Common myeloid progenitor, CD34-positive (primary cell): ENCODE results near the gene ZCCHC7.
"Not testable (repeated sequence)": the region's sequence is repeated elsewhere in the genome, so short reads cannot be mapped to it uniquely, and the experiment has no call there.

ENCODE experiments used
- CTCF ChIA-PET: fragments of 350-600 bp; sonication (Branson Sonifier 250); formaldehyde crosslinking; loops from one replicate; lab custom pipeline; 2021; ENCODE audit warnings: antibody characterized with exemption; lab: Charles Lee
- POLR2A ChIA-PET: fragments of 350-600 bp; sonication (Branson Sonifier 250); formaldehyde crosslinking; loops from one replicate; lab custom pipeline; 2021; ENCODE audit warnings: antibody characterized with exemption; lab: Charles Lee
- DNase-seq, 3 donors: peaks; one replicate each; pipeline versions ENCODE4 v3.0.0 to v3.0.0-alpha.2; 2013
- H3K27ac ChIP-seq, 2 experiments: 1 replicate in 1 of 2; 2 replicates in 1 of 2; pipeline ENCODE4 v1.7.0; 2013; ENCODE audit warnings: inconsistent platforms in 2 of 2, low read length in 2 of 2, mild to moderate bottlenecking in 2 of 2, low read depth in 1 of 2, moderate library complexity in 1 of 2; ENCODE audit not compliant: severe bottlenecking in 2 of 2, insufficient read depth in 1 of 2, poor library complexity in 1 of 2
- H3K27me3 ChIP-seq, 5 experiments: replicated peaks in 2 of 5; 1 replicate in 3 of 5; 2 replicates in 2 of 5; pipeline versions ENCODE4 v1.6.1 to v1.7.0; 2013; ENCODE audit warnings: low read length in 4 of 5, mild to moderate bottlenecking in 2 of 5, moderate library complexity in 2 of 5, inconsistent platforms in 1 of 5; ENCODE audit not compliant: insufficient read depth in 5 of 5, control insufficient read depth in 4 of 5
- H3K36me3 ChIP-seq, 4 experiments: 1 replicate in 2 of 4; 2 replicates in 2 of 4; pipeline versions ENCODE4 v1.6.1 to v1.7.0; 2013; ENCODE audit warnings: low read length in 3 of 4, control low read depth in 1 of 4, mild to moderate bottlenecking in 1 of 4; ENCODE audit not compliant: control insufficient read depth in 4 of 4, insufficient read depth in 4 of 4
- H3K4me1 ChIP-seq, 4 experiments: 1 replicate in 3 of 4; 2 replicates in 1 of 4; pipeline versions ENCODE4 v1.6.1 to v1.7.1; 2013; ENCODE audit warnings: low read length in 3 of 4, mild to moderate bottlenecking in 3 of 4, control low read depth in 1 of 4, inconsistent platforms in 1 of 4, moderate library complexity in 1 of 4; ENCODE audit not compliant: control insufficient read depth in 4 of 4, insufficient read depth in 4 of 4; ENCODE audit errors: control extremely low read depth in 1 of 4
- H3K4me3 ChIP-seq, 7 experiments: 1 replicate in 4 of 7; 2 replicates in 3 of 7; pipeline versions ENCODE4 v1.5.1 to v1.7.0; 2013; ENCODE audit warnings: mild to moderate bottlenecking in 7 of 7, low read length in 6 of 7, moderate library complexity in 6 of 7, inconsistent platforms in 2 of 7, low read depth in 2 of 7, control low read depth in 1 of 7; ENCODE audit not compliant: insufficient read depth in 4 of 7, control insufficient read depth in 1 of 7; ENCODE audit errors: extremely low read depth in 1 of 7
- H3K9me3 ChIP-seq, 5 experiments: 1 replicate in 4 of 5; 2 replicates in 1 of 5; pipeline versions ENCODE4 v1.6.1 to v1.7.1; 2013; ENCODE audit warnings: low read length in 4 of 5, mild to moderate bottlenecking in 2 of 5, inconsistent platforms in 1 of 5, low read depth in 1 of 5, moderate library complexity in 1 of 5; ENCODE audit not compliant: control insufficient read depth in 4 of 5, insufficient read depth in 2 of 5; ENCODE audit errors: control extremely low read depth in 1 of 5
- WGBS: methylation state at CpG from one replicate; pipeline ENCODE4 v1.1.5; 2013; ENCODE audit not compliant: insufficient coverage; 5-methylcytosine and 5-hydroxymethylcytosine counted together

Gene ZCCHC7

GRCh38 chr9:37386988-37387387 lies 266.6 kb downstream of the ZCCHC7 start:
- POLR2A ChIA-PET = no interaction called here
- CTCF ChIA-PET = no interaction called here
- Histone ChIP-seq H3K36me3 (no peaks in the 10 kb centered on the region), H3K4me3 (no peak overlapping the region), H3K9me3 (no peaks in the 10 kb centered on the region), H3K27me3 (no peaks in the 10 kb centered on the region), H3K27ac (no peak overlapping the region), H3K4me1 (no peaks in the 10 kb centered on the region)
- DNase-seq = no peak
- 97% methylated on average over 7 of the region's 10 CpGs for WGBS

DNA sequence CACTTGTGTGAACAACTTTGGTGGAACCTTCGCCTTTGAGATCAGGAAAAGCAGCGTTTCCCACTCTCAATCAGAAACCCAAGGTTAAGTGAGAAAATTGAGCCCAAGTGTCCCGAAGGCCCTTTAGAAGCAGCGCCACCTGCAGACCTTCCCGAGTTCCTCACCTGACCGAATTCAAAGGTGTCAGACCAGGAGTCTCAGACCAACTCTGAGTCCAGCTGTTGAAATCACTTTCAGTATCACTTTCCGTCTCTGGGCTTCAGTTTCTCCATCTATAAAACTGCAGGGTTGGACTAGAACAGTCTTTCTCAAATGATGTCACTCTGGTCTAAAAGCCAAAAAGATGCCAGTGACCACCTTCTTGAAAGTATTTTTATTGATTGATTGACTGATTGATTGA lies 270.4 kb downstream of the ZCCHC7 start:
- Histone ChIP-seq H3K27me3 (no peaks in the 10 kb centered on the region), H3K4me1 (no peaks in the 10 kb centered on the region), H3K27ac (no peak overlapping the region), H3K9me3 (no peaks in the 10 kb centered on the region), H3K36me3 (no peaks in the 10 kb centered on the region), H3K4me3 (no peak overlapping the region)
- POLR2A ChIA-PET = no interaction called here
- DNase-seq = peak in 2 of 3 donors; percentile 27 to 34
- 47% methylated on average over 5 of the region's 7 CpGs for WGBS
- CTCF ChIA-PET = no interaction called here

DNA sequence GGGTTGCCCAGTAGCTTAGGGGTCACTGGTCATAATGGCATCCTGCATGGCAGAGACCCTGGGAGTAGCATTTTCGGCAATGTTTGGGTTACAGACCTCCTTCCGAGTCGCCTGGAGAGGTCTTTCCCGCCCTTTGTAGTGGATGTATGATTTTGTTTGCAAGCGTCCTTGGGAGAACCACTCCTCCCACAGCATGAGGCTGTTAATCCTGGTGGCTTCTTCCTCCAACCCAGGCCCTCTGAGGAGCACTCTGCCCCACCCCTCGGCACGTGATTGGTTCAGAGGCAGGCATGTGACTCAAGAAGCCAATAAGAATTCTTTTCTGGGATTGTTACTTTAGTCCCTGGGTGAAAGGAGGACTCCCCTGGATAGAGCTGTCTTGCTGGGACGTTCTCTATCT lies 271.9 kb downstream of the ZCCHC7 start:
- Histone ChIP-seq H3K36me3 (no peaks in the 10 kb centered on the region), H3K4me3 (no peak overlapping the region), H3K27me3 (no peaks in the 10 kb centered on the region), H3K27ac (no peak overlapping the region), H3K4me1 (no peaks in the 10 kb centered on the region), H3K9me3 (no peaks in the 10 kb centered on the region)
- ChIA-PET POLR2A (no interaction called here), CTCF (no interaction called here)
- WGBS = 100% methylated on average over 1 of the region's 8 CpGs
- no peak for DNase-seq

DNA sequence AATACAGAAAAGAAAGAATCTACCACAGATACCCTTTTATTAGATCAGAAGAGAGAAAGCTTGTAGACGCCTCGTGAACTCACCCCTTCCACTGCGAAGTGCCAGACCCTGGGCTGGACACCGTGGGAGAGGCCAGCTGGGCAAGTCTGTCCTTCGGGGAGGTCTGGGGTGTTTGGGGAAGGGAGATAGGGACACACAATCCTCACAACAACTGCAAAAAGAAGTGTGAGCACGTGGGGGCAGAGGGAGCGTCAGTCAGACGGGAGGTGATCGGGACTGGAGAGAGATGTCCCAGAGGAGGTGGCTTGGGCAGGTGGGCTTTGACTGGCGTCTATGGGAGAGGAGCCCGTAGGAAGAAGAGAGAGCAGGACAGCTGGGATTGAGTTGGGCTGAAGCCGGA lies 274.9 kb downstream of the ZCCHC7 start:
- ChIA-PET POLR2A (no interaction called here), CTCF (interaction anchor here (0.8 to 1.6 kb wide), 4 partner anchors 10 to 27 kb away, joined by 3 to 4 read pairs (median 3); no protein-coding TSS in a partner anchor)
- no peak overlapping the region for H3K27ac ChIP-seq
- 90% methylated on average over 7 of the region's 12 CpGs for WGBS
- H3K4me3 ChIP-seq = no peak overlapping the region
- no peaks in the 10 kb centered on the region for H3K4me1 ChIP-seq
- no peaks in the 10 kb centered on the region for H3K36me3 ChIP-seq
- no peaks in the 10 kb centered on the region for H3K9me3 ChIP-seq
- DNase-seq = no peak
- no peaks in the 10 kb centered on the region for H3K27me3 ChIP-seq

GRCh38 chr9:37395663-37396062 lies 275.3 kb downstream of the ZCCHC7 start:
- Histone ChIP-seq H3K9me3 (no peaks in the 10 kb centered on the region), H3K36me3 (no peaks in the 10 kb centered on the region), H3K27ac (no peak overlapping the region), H3K4me1 (no peaks in the 10 kb centered on the region), H3K4me3 (no peak overlapping the region), H3K27me3 (no peaks in the 10 kb centered on the region)
- 93% methylated on average over 4 of the region's 8 CpGs for WGBS
- ChIA-PET CTCF (interaction anchor here (1.3 kb wide), 1 partner anchor 19 kb away, joined by 3 read pairs; no protein-coding TSS in a partner anchor), POLR2A (no interaction called here)
- no peak for DNase-seq

- CTCF ChIA-PET = interaction anchor here (1.0 kb wide), 1 partner anchor 29 kb away, joined by 3 read pairs; no protein-coding TSS in a partner anchor
Measured at GRCh38 chr9:37397948-37398347, 277.6 kb downstream of the ZCCHC7 start.

DNA sequence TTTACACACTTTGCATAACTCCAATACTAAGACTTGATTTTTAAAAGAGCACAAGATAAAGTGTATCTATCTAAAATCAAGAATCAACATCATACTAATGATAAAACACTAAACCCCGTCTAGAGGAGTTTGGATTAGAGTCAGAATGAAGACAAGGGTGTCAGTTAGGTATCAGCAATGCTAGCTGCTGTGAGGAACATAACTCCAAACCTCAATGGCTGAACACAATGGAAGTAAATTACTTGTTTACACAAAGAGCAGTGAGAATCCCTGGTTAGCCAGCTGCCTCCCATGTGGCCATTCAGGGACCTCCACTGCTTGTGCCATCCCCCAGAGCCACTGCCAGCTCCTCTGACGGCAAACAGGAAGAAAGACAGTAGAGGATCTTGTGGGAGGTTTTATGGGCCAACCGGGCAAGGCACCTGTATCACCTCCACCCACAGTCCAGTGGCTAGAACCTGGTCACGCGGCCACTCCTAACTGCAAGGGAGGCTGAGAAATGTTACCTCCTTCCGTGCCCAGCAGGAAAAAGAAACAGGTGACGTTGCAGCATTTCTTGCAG lies 278.2 kb downstream of the ZCCHC7 start:
- no peaks in the 10 kb centered on the region for H3K36me3 ChIP-seq
- no peaks in the 10 kb centered on the region for H3K9me3 ChIP-seq
- DNase-seq = no peak
- POLR2A ChIA-PET = no interaction called here
- 98% methylated on average over 6 of the region's 7 CpGs for WGBS
- CTCF ChIA-PET = interaction anchor here (1.0 kb wide), 1 partner anchor 30 kb away, joined by 3 read pairs; no protein-coding TSS in a partner anchor
- H3K4me3 ChIP-seq = no peak overlapping the region
- no peak overlapping the region for H3K27ac ChIP-seq
- H3K4me1 ChIP-seq = no peaks in the 10 kb centered on the region
- no peaks in the 10 kb centered on the region for H3K27me3 ChIP-seq

More at GRCh38 chr9:37397948-37398347, 277.6 kb downstream of the ZCCHC7 start:
- H3K27ac ChIP-seq, H3K36me3 ChIP-seq, H3K27me3 ChIP-seq, DNase-seq, H3K9me3 ChIP-seq, H3K4me3 ChIP-seq, H3K4me1 ChIP-seq, POLR2A ChIA-PET: not testable (repeated sequence)
- WGBS = no CpG with 5 or more reads among the region's 3 CpGs
